ENCODE data around the gene FERMT2. TPM values are rescaled to one million over a fixed set of nuclear protein-coding genes. Genes with fewer than 3 reads are reported as not detected.

FERMT2 gene
- total and polyA plus RNA-seq, 11 donors: 31.2 to 158 (median 104) TPM

- DNase-seq (peak in 2 of 5 donors; percentile 23 to 28), ATAC-seq (peak; percentile 38 to 65 (median 54))
- Histone ChIP-seq H3K4me1 (peaks cover 11 to 45% (median 36%) of the 10 kb centered on the region in 12 donors), H3K9me3 (no peaks in the 10 kb centered on the region), H3K36me3 (peaks cover 0 to 20% (median 17%) of the 10 kb centered on the region in 9 donors), H3K27me3 (peaks cover 0 to 44% (median 0%) of the 10 kb centered on the region in 9 donors), H3K27ac (peak overlapping the region; percentile 94 to 100 (median 99)), H3K4me3 (peak overlapping the region; percentile 65 to 98 (median 94))
- TF ChIP-seq CTCF (IDR thresholded peaks at IDR 0.05) (no peak), POLR2A (IDR thresholded peaks at IDR 0.05) (peak in 1 of 2 donors; percentile 33)
- intact Hi-C loops (cut with DNase I): loop anchor here in 7 of 10 donors (2.0 to 10.0 kb wide), 10 partner anchors 33 to 245 kb away; partner anchors contain the start of gene PSMC6 (in 1 of the 7)
- 0 to 2% (median 1%) methylated on average over 24 of the region's 24 CpGs for WGBS, 4 donors
These were observed 990 bp downstream of the FERMT2 start for GRCh38 chr14:52949711-52950409.

- ATAC-seq (no peak), DNase-seq (no peak)
- Histone ChIP-seq H3K27me3 (peaks cover 0 to 44% (median 0%) of the 10 kb centered on the region in 9 donors), H3K9me3 (no peaks in the 10 kb centered on the region), H3K4me1 (peaks cover 14 to 51% (median 37%) of the 10 kb centered on the region in 12 donors), H3K27ac (peak overlapping the region in 11 of 12 donors; percentile 35 to 100 (median 98)), H3K36me3 (peaks cover 0 to 20% (median 17%) of the 10 kb centered on the region in 9 donors), H3K4me3 (peak overlapping the region; percentile 65 to 98 (median 94))
- intact Hi-C loops (cut with DNase I): loop anchor here in 2 of 10 donors (5.0 to 10.0 kb wide), 3 partner anchors 37 to 74 kb away; no protein-coding TSS in a partner anchor
- TF ChIP-seq CTCF (IDR thresholded peaks at IDR 0.05) (no peak), POLR2A (IDR thresholded peaks at IDR 0.05) (no peak)
- WGBS, 4 donors: 0 to 4% (median 1%) methylated on average over 2 of the region's 2 CpGs
These were observed 1.6 kb downstream of the FERMT2 start for GRCh38 chr14:52949249-52949648.

- DNase-seq: no peak
- Histone ChIP-seq H3K4me1 (peaks cover 14 to 55% (median 39%) of the 10 kb centered on the region in 12 donors), H3K4me3 (peak overlapping the region; percentile 65 to 98 (median 94)), H3K9me3 (no peaks in the 10 kb centered on the region), H3K27ac (peak overlapping the region in 6 of 12 donors; percentile 35 to 100 (median 97)), H3K36me3 (peaks cover 0 to 20% (median 17%) of the 10 kb centered on the region in 9 donors), H3K27me3 (peaks cover 0 to 44% (median 0%) of the 10 kb centered on the region in 9 donors)
- no peak for ATAC-seq
- no peak for TF ChIP-seq CTCF (IDR thresholded peaks at IDR 0.05)
- no peak for TF ChIP-seq POLR2A (IDR thresholded peaks at IDR 0.05)
- intact Hi-C loops (cut with DNase I): loop anchor here in 2 of 10 donors (5.0 to 10.0 kb wide), 3 partner anchors 37 to 74 kb away; no protein-coding TSS in a partner anchor
These were observed 2.0 kb downstream of the FERMT2 start for GRCh38 chr14:52948836-52949235.

GRCh38 chr14:52948039-52948438, 2.8 kb downstream of the FERMT2 start:
- peak overlapping the region in 7 of 12 donors; percentile 85 to 96 (median 91) for H3K4me3 ChIP-seq
- ATAC-seq (no peak), DNase-seq (no peak)
- no peaks in the 10 kb centered on the region for H3K9me3 ChIP-seq
- peaks cover 0 to 24% (median 17%) of the 10 kb centered on the region in 9 donors for H3K36me3 ChIP-seq
- WGBS, 4 donors: 33 to 55% (median 41%) methylated on average over 3 of the region's 3 CpGs
- TF ChIP-seq POLR2A (IDR thresholded peaks at IDR 0.05) (no peak), CTCF (IDR thresholded peaks at IDR 0.05) (no peak)
- peaks cover 14 to 61% (median 46%) of the 10 kb centered on the region in 12 donors for H3K4me1 ChIP-seq
- peaks cover 0 to 41% (median 0%) of the 10 kb centered on the region in 9 donors for H3K27me3 ChIP-seq
- H3K27ac ChIP-seq: peak overlapping the region in 4 of 12 donors; percentile 28 to 99 (median 64)
- intact Hi-C loops (cut with DNase I): loop anchor here in 2 of 10 donors (5.0 to 10.0 kb wide), 3 partner anchors 36 to 73 kb away; no protein-coding TSS in a partner anchor
